ENCODE measurements around the gene ZC3H18.

The ZC3H18 gene

GRCh38 chr16:88569985-88570690, at the start of gene ZC3H18:
Gene ZC3H18, plus strand, starts transcription at chr16:88570403. Its CDS starts 6,721 bp downstream, at chr16:88577124.
- DNase-seq (ENCODE audit: low read depth) = peak; percentile 96

GRCh38 chr16:88521674-88522073, 48.5 kb upstream of the ZC3H18 start:
- DNase-seq (ENCODE audit: low read depth) = no peak

GRCh38 chr16:88522276-88522949, 47.8 kb upstream of the ZC3H18 start:
- no peak for DNase-seq (ENCODE audit: low read depth)

DNA sequence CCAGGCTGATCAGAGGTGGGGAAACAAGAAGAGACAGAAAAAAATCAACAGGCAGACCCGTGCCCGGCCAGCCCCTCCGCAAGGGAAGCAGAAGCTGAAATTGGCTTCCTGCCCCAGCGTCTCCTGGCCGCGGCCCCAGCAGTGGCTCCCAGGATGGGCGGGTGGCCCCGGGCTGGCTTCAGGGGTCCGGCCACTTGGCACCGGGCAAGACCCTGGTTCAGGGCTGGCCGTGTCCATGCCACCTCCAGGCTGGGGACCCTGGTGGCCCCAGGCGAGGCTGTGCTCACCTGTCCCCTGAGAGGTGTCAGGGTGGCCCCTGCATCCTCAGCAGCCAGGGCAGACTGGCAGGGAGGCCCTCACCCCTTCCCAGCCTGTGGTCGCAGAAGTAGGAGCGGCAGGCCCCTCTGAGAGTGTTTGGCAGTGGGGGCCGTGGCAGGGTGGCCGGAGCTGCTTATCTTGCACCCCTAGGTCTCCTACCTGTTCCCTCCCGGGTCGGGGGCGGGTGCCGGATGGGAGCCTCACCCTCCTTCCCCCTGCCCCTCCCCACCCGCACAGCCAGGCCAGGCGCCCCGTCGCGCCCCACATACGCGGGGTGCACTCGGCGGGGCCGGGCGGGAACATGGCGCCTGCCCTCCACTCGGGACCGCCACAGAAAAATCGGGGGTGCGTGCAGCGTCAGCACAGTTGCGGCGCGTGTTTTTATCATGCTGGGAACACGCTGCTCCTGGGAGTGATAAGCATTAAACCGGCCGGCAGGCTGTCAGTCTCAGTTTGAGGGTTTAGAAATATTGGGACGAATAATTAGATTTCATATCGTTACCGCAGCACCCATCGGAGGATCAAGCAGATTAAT, 46.7 kb upstream of the ZC3H18 start:
- DNase-seq (ENCODE audit: low read depth) = no peak

DNA sequence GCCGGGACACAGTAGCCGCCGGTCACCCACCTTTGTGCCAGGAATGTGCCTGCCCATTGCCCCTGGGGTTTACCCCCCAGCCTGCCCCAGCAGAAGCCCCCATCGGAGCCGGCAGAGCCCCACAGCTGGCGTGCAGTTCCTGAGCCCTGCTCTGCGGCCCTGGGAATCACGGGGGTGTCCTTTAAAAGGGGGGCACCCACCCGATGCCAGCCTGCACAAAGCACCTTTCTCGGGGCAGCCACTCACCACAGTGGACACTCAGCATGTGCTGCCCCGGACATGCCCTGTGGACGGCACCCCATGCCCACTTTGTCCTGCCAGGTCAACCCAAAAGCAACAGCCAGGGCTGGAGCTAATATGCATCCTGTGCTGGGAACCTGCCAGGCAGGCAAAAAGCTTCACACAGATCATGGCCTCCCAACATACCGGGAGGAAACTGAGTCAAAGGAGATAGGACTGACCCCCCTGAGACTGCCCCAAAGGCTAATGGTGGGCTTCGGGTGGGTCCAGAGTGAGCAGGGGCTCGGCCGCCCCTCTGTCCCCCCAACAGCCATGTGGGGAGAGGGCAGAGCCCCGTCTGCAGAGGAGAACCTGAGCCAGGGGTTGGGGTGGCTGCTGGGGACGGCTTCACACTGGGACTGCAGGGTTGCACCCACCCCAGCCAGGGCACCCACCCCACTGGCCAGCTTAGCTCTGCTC, 45.8 kb upstream of the ZC3H18 start:
- no peak for DNase-seq (ENCODE audit: low read depth)

DNA sequence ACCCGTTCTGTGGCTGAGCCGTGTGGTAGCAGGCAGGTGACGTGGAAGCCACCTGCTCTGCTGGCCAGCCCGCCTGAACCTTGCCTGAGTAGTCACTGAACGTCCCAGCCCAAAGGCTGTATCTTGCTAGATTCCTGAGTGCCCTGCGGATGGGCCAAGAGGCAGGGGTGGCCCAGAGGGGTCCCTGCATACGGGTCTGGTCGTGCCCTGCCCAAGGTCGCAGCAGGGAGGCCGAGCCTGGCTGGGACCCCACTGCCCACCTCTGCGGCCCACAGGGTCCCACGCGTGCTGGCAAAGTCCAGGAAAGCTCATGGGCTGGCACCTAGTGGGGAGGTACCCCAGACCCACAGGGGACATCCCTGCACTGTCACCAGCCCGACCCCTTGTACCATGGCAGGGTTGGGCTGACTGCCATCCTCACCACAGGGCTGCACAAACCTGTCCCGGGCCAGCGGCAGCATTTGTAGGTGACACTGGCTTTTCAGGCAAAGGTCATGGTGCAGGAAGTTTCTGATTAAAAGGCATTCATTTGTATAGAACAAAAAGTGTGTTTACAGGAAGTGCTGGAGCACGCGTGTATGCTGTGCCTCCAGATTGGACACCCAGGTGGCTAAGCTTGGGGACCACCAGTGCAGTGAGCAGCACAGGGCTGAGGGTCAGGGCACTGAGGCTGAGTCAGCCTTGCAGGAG, 45.1 kb upstream of the ZC3H18 start:
- DNase-seq (ENCODE audit: low read depth) = no peak

DNA sequence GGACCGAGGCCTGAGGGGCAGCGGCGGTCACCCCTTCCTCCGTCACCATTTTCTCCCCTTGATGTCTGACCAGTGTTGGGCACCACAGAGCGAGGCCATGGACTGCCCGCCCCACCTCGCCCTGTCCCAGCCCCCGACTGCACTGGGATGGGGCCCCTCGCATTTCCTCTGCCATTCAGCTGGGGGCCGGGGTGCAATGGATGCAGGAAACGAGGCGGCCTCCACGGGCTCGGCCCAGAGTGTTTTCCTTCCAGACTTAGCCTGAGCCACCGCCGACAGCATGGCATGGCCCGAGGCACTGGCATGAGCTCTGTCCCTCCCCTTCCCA, 44.6 kb upstream of the ZC3H18 start:
- DNase-seq (ENCODE audit: low read depth) = no peak

DNA sequence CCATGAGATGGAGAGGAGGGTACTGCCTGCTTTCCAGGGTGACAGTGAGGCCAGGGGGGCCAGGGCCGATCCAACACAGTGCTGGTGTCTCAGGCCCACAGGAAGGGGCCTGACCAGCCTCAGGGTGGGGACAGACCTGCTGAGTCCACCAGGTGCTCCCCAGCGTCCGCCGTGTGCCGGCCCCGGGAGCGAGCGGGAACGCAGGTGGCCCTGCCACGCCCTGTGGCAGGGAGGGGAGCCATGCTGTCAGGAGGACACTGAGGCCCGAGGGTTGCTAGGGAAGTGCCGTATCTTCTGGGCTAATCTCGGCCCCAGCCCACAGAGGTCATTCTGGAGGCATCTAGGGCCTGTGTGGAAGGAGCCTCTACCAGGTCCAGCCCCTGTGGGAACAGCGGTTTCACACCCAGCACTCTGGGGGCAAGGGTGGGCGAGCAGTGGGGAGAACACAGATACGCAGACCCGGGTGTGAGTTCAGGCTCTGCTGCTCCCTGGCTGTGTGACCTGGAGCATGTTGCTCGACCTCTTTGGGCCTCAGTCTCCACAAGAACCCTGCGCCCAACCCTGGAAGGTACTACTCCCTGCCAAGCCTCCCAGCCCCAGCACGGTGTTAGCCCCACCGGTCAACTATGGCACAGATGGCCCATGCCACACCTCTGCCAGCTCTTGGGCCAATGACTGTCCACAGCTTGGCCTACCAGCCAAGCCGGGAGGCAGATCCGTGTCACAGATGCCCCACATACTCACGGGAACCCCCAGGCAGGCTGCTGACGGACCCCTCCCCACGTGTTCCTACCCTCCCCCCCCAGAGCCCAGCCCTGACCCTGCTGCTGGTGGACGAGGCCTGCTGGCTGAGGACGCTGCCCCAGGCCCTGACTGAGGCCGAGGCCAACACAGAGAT, 43.9 kb upstream of the ZC3H18 start:
- no peak for DNase-seq (ENCODE audit: low read depth)

- DNase-seq (ENCODE audit: low read depth) = no peak
These were observed 43.4 kb upstream of the ZC3H18 start for GRCh38 chr16:88526906-88527185.

- peak; percentile 72 for DNase-seq (ENCODE audit: low read depth)
These were observed 42.8 kb upstream of the ZC3H18 start for GRCh38 chr16:88527186-88527936.

GRCh38 chr16:88527937-88528743, 42.1 kb upstream of the ZC3H18 start:
- DNase-seq (ENCODE audit: low read depth) = no peak

DNA sequence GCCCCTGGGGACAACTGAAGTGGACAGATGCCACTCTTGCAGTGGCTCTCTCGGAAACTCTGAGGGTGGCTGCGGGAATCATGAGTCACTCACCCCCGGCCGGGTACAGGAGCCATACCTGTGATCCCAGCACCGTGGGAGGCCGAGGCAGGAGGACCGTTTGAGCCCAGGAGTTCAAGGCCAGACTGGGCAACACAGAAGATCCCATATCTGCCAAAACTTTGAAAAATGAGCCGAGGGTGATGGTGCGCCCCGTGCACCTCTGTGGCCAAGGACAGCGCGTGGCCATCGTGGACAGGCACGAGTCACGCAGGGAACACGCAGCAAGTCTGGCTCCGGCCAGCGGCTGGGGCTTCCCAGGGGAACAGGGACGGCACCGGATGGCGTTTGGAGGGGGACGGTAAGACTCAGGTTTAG, 41.3 kb upstream of the ZC3H18 start:
- DNase-seq (ENCODE audit: low read depth) = no peak

GRCh38 chr16:88529596-88529995, 40.6 kb upstream of the ZC3H18 start:
- DNase-seq (ENCODE audit: low read depth) = no peak

DNA sequence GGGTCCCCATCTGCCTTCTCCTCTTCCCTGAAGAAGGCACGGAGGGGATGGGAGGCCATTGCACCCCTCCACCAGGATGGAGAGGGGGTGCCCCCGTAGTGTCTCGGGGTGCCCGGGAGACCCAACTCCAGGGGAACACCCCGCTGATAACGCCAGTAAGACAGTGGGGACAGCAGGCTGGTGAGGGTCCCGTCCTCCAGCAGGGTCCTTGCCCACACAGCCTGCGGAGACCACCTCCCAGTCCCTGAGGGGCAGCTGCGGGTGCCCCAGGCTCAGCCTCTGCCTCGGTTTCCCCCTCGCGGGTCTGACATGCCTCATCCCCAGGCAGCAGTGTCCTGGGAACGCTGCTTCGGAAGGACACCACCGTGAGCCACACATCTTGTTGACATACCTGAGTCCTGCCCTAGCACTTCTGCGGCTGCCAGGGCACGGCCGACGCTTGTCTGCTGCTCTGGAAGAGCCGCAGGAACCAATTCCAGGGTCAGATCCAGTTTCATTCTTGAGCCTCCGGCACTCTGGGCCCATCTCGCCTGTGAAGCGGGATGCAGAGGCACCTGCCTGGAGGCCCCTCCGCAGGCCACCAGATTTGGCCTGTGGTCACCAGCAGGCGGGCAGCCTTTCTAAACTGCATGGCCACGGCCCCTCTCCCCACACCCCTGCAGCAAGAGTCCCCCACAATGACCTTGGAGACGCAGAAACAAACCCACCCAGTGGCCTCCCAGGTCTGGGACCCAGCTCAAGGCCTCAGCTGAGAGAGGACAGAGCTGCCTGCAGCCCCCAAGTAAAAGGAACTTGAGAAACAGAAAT, 39.9 kb upstream of the ZC3H18 start:
- no peak for DNase-seq (ENCODE audit: low read depth)

GRCh38 chr16:88530858-88531203, 39.4 kb upstream of the ZC3H18 start:
- no peak for DNase-seq (ENCODE audit: low read depth)

DNA sequence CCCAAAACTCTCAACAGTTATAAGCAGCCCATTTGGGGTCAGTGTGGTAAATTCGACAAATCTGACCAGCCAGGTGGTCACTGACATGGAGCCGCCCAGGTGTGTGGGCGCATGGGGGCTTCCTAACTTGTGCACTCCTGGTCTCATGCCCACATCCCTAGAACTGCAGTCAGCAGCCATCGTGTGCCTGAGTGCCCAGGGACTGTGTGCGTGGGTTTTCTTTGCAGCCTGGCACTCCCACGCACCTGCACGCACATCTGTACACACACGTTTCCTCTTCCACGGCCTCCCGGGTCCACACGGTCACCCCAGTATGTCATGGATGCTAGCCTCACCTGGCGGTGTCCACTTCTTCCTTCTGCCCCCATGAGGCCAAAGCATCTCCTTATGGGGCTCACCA, 38.9 kb upstream of the ZC3H18 start:
- DNase-seq (ENCODE audit: low read depth) = no peak

DNA sequence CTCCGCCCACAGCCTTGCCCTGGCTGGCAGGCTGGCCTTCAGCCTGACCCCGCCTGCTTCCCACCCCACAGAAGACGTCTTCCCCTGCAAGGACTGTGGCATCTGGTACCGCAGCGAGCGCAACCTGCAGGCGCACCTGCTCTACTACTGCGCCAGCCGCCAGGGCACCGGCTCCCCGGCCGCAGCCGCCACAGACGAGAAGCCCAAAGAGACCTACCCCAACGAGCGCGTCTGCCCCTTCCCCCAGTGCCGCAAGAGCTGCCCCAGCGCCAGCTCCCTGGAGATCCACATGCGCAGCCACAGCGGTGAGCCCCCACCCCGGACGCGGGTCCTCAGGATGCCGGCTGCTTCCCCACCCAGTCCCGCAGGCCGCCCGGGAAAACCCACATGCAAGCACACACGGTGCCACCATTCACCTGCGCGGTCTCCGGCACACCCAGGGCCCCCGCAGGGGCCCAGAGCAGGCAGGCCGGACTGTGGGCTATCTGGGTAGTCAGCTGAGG, 38.2 kb upstream of the ZC3H18 start:
- DNase-seq (ENCODE audit: low read depth) = no peak
